ENCODE data around the gene TGFBR3L.
A peak's percentile ranks its signal among the peaks of the same experiment; 100 is the strongest.

- TF ChIP-seq ELF4 (CRISPR knock-in tag; IDR thresholded peaks at IDR 0.05; ENCODE audit: low read depth): 0 out of 2 replicates have a peak, but pooled peaks have one; percentile 4
- no peak for TF ChIP-seq FOXJ3 (CRISPR knock-in tag; IDR thresholded peaks at IDR 0.05; ENCODE audit: borderline replicate concordance)
- TF ChIP-seq, protein P1, sequence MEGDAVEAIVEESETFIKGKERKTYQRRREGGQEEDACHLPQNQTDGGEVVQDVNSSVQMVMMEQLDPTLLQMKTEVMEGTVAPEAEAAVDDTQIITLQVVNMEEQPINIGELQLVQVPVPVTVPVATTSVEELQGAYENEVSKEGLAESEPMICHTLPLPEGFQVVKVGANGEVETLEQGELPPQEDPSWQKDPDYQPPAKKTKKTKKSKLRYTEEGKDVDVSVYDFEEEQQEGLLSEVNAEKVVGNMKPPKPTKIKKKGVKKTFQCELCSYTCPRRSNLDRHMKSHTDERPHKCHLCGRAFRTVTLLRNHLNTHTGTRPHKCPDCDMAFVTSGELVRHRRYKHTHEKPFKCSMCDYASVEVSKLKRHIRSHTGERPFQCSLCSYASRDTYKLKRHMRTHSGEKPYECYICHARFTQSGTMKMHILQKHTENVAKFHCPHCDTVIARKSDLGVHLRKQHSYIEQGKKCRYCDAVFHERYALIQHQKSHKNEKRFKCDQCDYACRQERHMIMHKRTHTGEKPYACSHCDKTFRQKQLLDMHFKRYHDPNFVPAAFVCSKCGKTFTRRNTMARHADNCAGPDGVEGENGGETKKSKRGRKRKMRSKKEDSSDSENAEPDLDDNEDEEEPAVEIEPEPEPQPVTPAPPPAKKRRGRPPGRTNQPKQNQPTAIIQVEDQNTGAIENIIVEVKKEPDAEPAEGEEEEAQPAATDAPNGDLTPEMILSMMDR (IDR thresholded peaks at IDR 0.05): no peak
- TF ChIP-seq ESRRA (CRISPR knock-in tag; IDR thresholded peaks at IDR 0.05; ENCODE audit: borderline replicate concordance): 0 out of 2 replicates have a peak, but pooled peaks have one; percentile 13
- no peak for TF ChIP-seq CREB1 (CRISPR knock-in tag; IDR thresholded peaks at IDR 0.05)
- TF ChIP-seq SMAD3 (CRISPR knock-in tag; IDR thresholded peaks at IDR 0.05; ENCODE audit: borderline replicate concordance): no peak
- no peak for TF ChIP-seq ZNF232 (CRISPR knock-in tag; IDR thresholded peaks at IDR 0.05)
- no peak for TF ChIP-seq TEAD4 (CRISPR knock-in tag; IDR thresholded peaks at IDR 0.05)
- no peak for TF ChIP-seq ZBTB21 (CRISPR knock-in tag; IDR thresholded peaks at IDR 0.05; ENCODE audit: borderline replicate concordance)
- no peak for TF ChIP-seq NR3C1 (CRISPR knock-in tag; conservative IDR thresholded peaks at IDR 0.05; ENCODE audit: low read depth)
- TF ChIP-seq, protein P2, sequence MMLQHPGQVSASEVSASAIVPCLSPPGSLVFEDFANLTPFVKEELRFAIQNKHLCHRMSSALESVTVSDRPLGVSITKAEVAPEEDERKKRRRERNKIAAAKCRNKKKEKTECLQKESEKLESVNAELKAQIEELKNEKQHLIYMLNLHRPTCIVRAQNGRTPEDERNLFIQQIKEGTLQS (CRISPR knock-in tag; conservative IDR thresholded peaks at IDR 0.05): no peak
These were observed 45.1 kb upstream of the TGFBR3L start for GRCh38 chr19:7869453-7869909.
